GM18502 (cell line): ENCODE measurements around the gene IRGC.
A peak's percentile ranks its signal among the peaks of the same experiment; 100 is the strongest.
"Not testable (repeated sequence)": the region's sequence is repeated elsewhere in the genome, so short reads cannot be mapped to it uniquely, and the experiment has no call there.

Source experiments
- ATAC-seq: cut with Tn5 transposase; IDR thresholded peaks from one replicate; pipeline ENCODE4 v1.9.1; 2021; ENCODE audit warnings: mild to moderate bottlenecking; ENCODE audit not compliant: unreplicated experiment, poor library complexity

Gene IRGC

GRCh38 chr19:43715776-43716175 is at the start of gene IRGC:
TSS of gene IRGC (plus strand) at chr19:43716076. CDS start at chr19:43718559, 2,483 bp downstream.
- ATAC-seq: no peak

GRCh38 chr19:43667126-43667875 is 48.6 kb upstream of the IRGC start:
- ATAC-seq: no peak

GRCh38 chr19:43667876-43668405 is 47.9 kb upstream of the IRGC start:
- ATAC-seq: no peak

- ATAC-seq: peak; percentile 89
Observed at GRCh38 chr19:43668406-43669109, 47.3 kb upstream of the IRGC start.

GRCh38 chr19:43672061-43672679 is 43.7 kb upstream of the IRGC start:
- no peak for ATAC-seq

GRCh38 chr19:43673637-43674036 is 42.2 kb upstream of the IRGC start:
- no peak for ATAC-seq

GRCh38 chr19:43674183-43674582 is 41.7 kb upstream of the IRGC start:
- ATAC-seq: no peak

GRCh38 chr19:43674596-43674995 is 41.3 kb upstream of the IRGC start:
- ATAC-seq: no peak

GRCh38 chr19:43675269-43675879 is 40.5 kb upstream of the IRGC start:
- peak; percentile 57 for ATAC-seq

- no peak for ATAC-seq
Observed at GRCh38 chr19:43675906-43676305, 40.0 kb upstream of the IRGC start.

- no peak for ATAC-seq
Observed at GRCh38 chr19:43678512-43679261, 37.2 kb upstream of the IRGC start.

- ATAC-seq: no peak
Observed at GRCh38 chr19:43681821-43682220, 34.1 kb upstream of the IRGC start.

- ATAC-seq: not testable (repeated sequence)
Observed at GRCh38 chr19:43682269-43682668, 33.6 kb upstream of the IRGC start.

- ATAC-seq: no peak
Observed at GRCh38 chr19:43682824-43683661, 32.8 kb upstream of the IRGC start.

- ATAC-seq: no peak
Observed at GRCh38 chr19:43683905-43684304, 32.0 kb upstream of the IRGC start.

GRCh38 chr19:43684326-43684725 is 31.6 kb upstream of the IRGC start:
- no peak for ATAC-seq

- no peak for ATAC-seq
Observed at GRCh38 chr19:43687660-43687997, 28.2 kb upstream of the IRGC start.

- ATAC-seq: no peak
Observed at GRCh38 chr19:43688059-43688701, 27.7 kb upstream of the IRGC start.

GRCh38 chr19:43690444-43690843 is 25.4 kb upstream of the IRGC start:
- no peak for ATAC-seq
